HepG2 (cell line): Measurements from ENCODE around the gene MYO1E. TPM values are rescaled to one million over a fixed set of nuclear protein-coding genes. Genes with fewer than 3 reads are reported as not detected.

Experiments used
- ARNTL ChIP-seq: sonication (generic); formaldehyde crosslinking; IDR thresholded peaks from 2 replicates; pipeline ENCODE4 v1.4.0; 2020; ENCODE audit warnings: mild to moderate bottlenecking, missing genetic modification reagents
- ATF6 ChIP-seq: sonication (generic); formaldehyde crosslinking; conservative IDR thresholded peaks from 2 replicates; pipeline ENCODE4 v1.4.0; 2020; ENCODE audit warnings: missing genetic modification reagents
- DMAP1 ChIP-seq: IDR thresholded peaks from 2 replicates; pipeline ENCODE4 v1.6.1; 2016
- E2F2 ChIP-seq: sonication (generic); formaldehyde crosslinking; IDR thresholded peaks from 2 replicates; pipeline ENCODE4 v1.4.0; 2020; ENCODE audit warnings: missing genetic modification reagents, borderline replicate concordance
- ESRRA ChIP-seq: sonication (generic); formaldehyde crosslinking; IDR thresholded peaks from 2 replicates; pipeline ENCODE4 v1.5.1; 2020; ENCODE audit warnings: mild to moderate bottlenecking, low read depth, missing genetic modification reagents
- ETV6 ChIP-seq: sonication (generic); formaldehyde crosslinking; conservative IDR thresholded peaks from 2 replicates; pipeline ENCODE4 v1.4.0; 2020; ENCODE audit warnings: missing genetic modification reagents
- FOXP1 ChIP-seq, 2 experiments: fragments of 450-650 bp in 1 of 2; IDR thresholded peaks; 2 replicates each; pipeline ENCODE4 v1.6.1; 2017 to 2018; ENCODE audit warnings: antibody characterized with exemption in 1 of 2
- HNF4G ChIP-seq, 2 experiments: sonication (generic) in 1 of 2; formaldehyde crosslinking in 1 of 2; IDR thresholded peaks; 2 replicates each; pipeline versions ENCODE4 v1.4.0 to v1.6.1; 2011 to 2020; ENCODE audit warnings: borderline replicate concordance in 2 of 2, low read depth in 2 of 2, mild to moderate bottlenecking in 2 of 2, low read length in 1 of 2, missing genetic modification reagents in 1 of 2, moderate library complexity in 1 of 2
- KDM1A ChIP-seq: IDR thresholded peaks from 2 replicates; pipeline ENCODE4 v1.6.1; 2016; ENCODE audit warnings: missing compliant biosample characterization
- MAFK ChIP-seq, 2 experiments: IDR thresholded peaks in 1 of 2; conservative IDR thresholded peaks in 1 of 2; 2 replicates each; pipeline ENCODE4 v1.6.1; 2011; ENCODE audit warnings: improper control_type of control experiment in 2 of 2, low read length in 2 of 2
- PATZ1 ChIP-seq: sonication (generic); formaldehyde crosslinking; IDR thresholded peaks from 2 replicates; pipeline ENCODE4 v1.4.0; 2020; ENCODE audit warnings: missing genetic modification reagents
- RBAK ChIP-seq: sonication (generic); formaldehyde crosslinking; IDR thresholded peaks from 2 replicates; pipeline ENCODE4 v1.5.1; 2020; ENCODE audit warnings: mild to moderate bottlenecking, missing genetic modification reagents
- SOX13 ChIP-seq, 3 experiments: fragments of 450-650 bp in 1 of 3; sonication (generic) in 1 of 3; formaldehyde crosslinking in 1 of 3; IDR thresholded peaks in 2 of 3; conservative IDR thresholded peaks in 1 of 3; 2 replicates each; pipeline versions ENCODE4 v1.5.0 to v1.6.1; 2016 to 2020; ENCODE audit warnings: antibody characterized with exemption in 1 of 3, mild to moderate bottlenecking in 1 of 3, missing compliant biosample characterization in 1 of 3, missing genetic modification reagents in 1 of 3, moderate library complexity in 1 of 3
- TEAD2 ChIP-seq: sonication (generic); formaldehyde crosslinking; IDR thresholded peaks from 2 replicates; pipeline ENCODE4 v1.9.0; 2021; ENCODE audit warnings: missing genetic modification reagents
- ZBTB38 ChIP-seq: sonication (generic); formaldehyde crosslinking; IDR thresholded peaks from 2 replicates; pipeline ENCODE4 v1.5.1; 2020; ENCODE audit warnings: mild to moderate bottlenecking, missing genetic modification reagents
- ZBTB43 ChIP-seq: sonication (generic); formaldehyde crosslinking; conservative IDR thresholded peaks from 2 replicates; pipeline ENCODE4 v1.4.0; 2020; ENCODE audit warnings: missing genetic modification reagents
- ZFP1 ChIP-seq: IDR thresholded peaks from 2 replicates; pipeline ENCODE4 v1.6.1; 2016
- ZFYVE20 ChIP-seq: sonication (generic); formaldehyde crosslinking; IDR thresholded peaks from 2 replicates; pipeline ENCODE4 v1.8.0; 2023; ENCODE audit warnings: low read depth, mild to moderate bottlenecking, moderate library complexity, missing genetic modification reagents, borderline replicate concordance
- ZNF3 ChIP-seq: IDR thresholded peaks from 2 replicates; pipeline ENCODE4 v1.7.0; 2017; ENCODE audit warnings: inconsistent platforms
- ZNF605 ChIP-seq: sonication (generic); formaldehyde crosslinking; IDR thresholded peaks from 2 replicates; pipeline ENCODE4 v1.8.0; 2022; ENCODE audit warnings: mild to moderate bottlenecking, missing genetic modification reagents
- polyA plus RNA-seq, 8 experiments: library from polyadenylated mRNA; depleted of rRNA in 3 of 8; stranded (reverse) in 7 of 8; unstranded in 1 of 8; fragments of >200 nt; fragmentation: Illumina TruSeq in 4 of 8; extraction: Trizol in 4 of 8; gene quantifications; 2 replicates each; pipeline versions ENCODE4 v1.2.1 to v1.2.3, GENCODE V29; 2011 to 2016; ENCODE audit warnings: low read depth in 4 of 8, missing spikeins in 1 of 8, mixed read lengths in 1 of 8; ENCODE audit not compliant: insufficient read depth in 1 of 8
- total RNA-seq, 5 experiments: library from RNA; depleted of rRNA; stranded (reverse); fragments of >200 nt; fragmentation: Illumina TruSeq; extraction: Trizol; gene quantifications; 2 replicates each; pipeline ENCODE4 v1.2.3, GENCODE V29; 2016; ENCODE audit warnings: low read depth in 1 of 5

The MYO1E gene
- total and polyA plus RNA-seq, 2 of the 13 experiments (the other 11 are each of a cell fraction or from before 2014, with no cell fraction given), result 15.7 to 25.1 TPM

GRCh38 chr15:59276225-59277178 is 96.2 kb downstream of the MYO1E start (continued):
- TF ChIP-seq ESRRA (CRISPR knock-in tag) (peak; percentile 37; the same call in 1 of the 2 replicates), ZFP1 (CRISPR knock-in tag) (0 out of 2 replicates have a peak, but pooled peaks have one; percentile 29), FOXP1 (IDR thresholded peaks at IDR 0.05) (no peak), FOXP1 (CRISPR knock-in tag; IDR thresholded peaks at IDR 0.05) (peak; percentile 96), ETV6 (CRISPR knock-in tag) (0 out of 2 replicates have a peak, but pooled peaks have one; percentile 58), KDM1A (CRISPR knock-in tag) (peak; percentile 59; the same call in 1 of the 2 replicates), E2F2 (CRISPR knock-in tag) (no peak), ARNTL (CRISPR knock-in tag) (peak; percentile 70; the same call in 1 of the 2 replicates), HNF4G (IDR thresholded peaks at IDR 0.05; ENCODE audit: borderline replicate concordance, low read depth, low read length) (peak; percentile 93), HNF4G (CRISPR knock-in tag; IDR thresholded peaks at IDR 0.05; ENCODE audit: borderline replicate concordance, low read depth) (peak; percentile 83; the same call in 1 of the 2 replicates), ZBTB38 (peak; percentile 62; the same call in 1 of the 2 replicates), ZNF605 (CRISPR knock-in tag) (peak; percentile 91), DMAP1 (peak; percentile 77), ZFYVE20 (CRISPR knock-in tag) (no peak), TEAD2 (CRISPR knock-in tag) (no peak), PATZ1 (CRISPR knock-in tag) (peak; percentile 94), ZBTB43 (0 out of 2 replicates have a peak, but pooled peaks have one; percentile 59), RBAK (CRISPR knock-in tag) (peak; percentile 68; the same call in 1 of the 2 replicates), ATF6 (CRISPR knock-in tag) (0 out of 2 replicates have a peak, but pooled peaks have one; percentile 66), MAFK (conservative IDR thresholded peaks at IDR 0.05 in 1 of 2, IDR thresholded peaks at IDR 0.05 in 1 of 2; ENCODE audit: low read length in 2 of 2) (peak; percentile 61 to 81), SOX13 (IDR thresholded peaks at IDR 0.05) (peak; percentile 86), SOX13 (CRISPR knock-in tag; conservative IDR thresholded peaks at IDR 0.05 in 1 of 2, IDR thresholded peaks at IDR 0.05 in 1 of 2) (peak in 1 of 2 experiments; percentile 92; a peak in 2 of 4 replicates), ZNF3 (CRISPR knock-in tag) (peak; percentile 52)
